Hematopoietic multipotent progenitor cell (in vitro differentiated cells): Measurements from ENCODE around the gene SMIM41. TPM values are rescaled to one million over a fixed set of nuclear protein-coding genes. Genes with fewer than 3 reads are reported as not detected.

Source experiments
- DNase-seq, 3 donors: peaks; one replicate each; pipeline ENCODE4 v3.0.0-alpha.2; 2011 to 2015; ENCODE audit warnings: low read depth in 2 of 3, low spot score in 2 of 3
- total RNA-seq: library from RNA; depleted of rRNA; stranded (reverse); fragments of >200 nt; gene quantifications from one replicate; pipeline ENCODE4 v1.2.3, GENCODE V29; 2012

The SMIM41 gene
- total RNA-seq, 1 donor: under 0.01 TPM

DNA sequence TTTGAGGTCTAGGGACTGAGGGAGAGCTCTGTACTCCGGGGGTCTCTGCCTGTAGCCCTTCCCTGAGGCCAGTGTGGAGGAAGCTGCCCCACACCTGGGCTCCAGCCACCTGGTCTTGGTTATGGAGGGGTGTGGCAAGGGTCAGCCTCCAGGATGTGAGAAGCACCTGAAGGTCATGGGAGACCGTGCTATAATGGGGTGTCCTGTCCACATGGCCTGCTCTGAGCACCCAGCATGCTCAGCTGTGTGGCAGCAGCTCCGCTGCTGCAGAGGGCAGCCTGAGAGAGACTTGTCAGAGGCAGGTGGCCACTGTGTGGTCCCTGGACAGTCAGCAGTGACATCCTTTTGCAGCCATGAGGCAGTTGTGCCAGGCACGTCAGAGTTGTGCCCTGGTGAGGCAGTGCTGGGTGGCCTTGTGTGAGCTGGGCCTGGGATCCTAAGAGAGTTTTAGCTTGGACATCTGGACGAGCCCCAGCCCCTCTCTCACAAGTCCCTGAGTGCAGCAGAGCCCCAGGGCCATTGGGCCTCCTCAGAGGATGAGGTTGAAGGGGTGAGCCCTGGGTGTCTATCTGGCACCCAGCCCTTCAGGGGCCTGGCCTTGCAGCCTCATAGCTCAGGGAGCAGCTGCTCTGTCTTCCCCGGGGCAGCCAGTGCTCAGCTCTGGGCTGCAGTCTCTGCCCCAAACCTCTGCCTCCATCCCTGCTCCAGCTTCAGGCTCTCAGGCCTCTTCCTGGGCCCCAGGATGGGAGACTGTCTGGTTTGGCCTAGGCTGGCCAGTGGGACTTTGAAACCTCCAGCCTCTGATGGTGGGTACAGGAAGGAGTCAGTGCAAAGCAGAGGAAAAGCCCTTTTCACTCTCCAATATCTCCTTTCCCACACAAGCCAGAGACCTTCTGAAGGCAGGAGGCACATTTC is 17.1 kb upstream of the SMIM41 start:
- DNase-seq: no peak

GRCh38 chr12:52063082-52063924 is 16.2 kb upstream of the SMIM41 start:
- no peak for DNase-seq

- no peak for DNase-seq
Measured at GRCh38 chr12:52063981-52064649, 15.4 kb upstream of the SMIM41 start.

GRCh38 chr12:52066346-52067080 is 13.0 kb upstream of the SMIM41 start:
- DNase-seq: no peak

DNA sequence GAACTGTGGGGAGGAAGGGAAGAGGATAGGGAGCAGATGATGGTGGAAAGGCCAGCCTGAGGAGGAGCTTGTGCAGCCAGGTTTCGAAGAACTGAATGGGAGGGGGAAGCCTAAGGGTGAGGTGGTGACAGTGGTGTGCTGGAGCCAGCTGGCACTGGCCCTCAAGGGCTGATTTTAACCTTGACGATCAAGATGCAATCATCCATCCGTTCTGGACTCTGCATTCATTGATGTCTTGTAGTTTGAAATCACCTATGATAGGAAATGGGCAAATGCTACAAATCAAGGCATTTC is 12.5 kb upstream of the SMIM41 start:
- DNase-seq: no peak

- DNase-seq: peak; percentile 86 to 96 (median 95)
Measured at GRCh38 chr12:52069327-52070184, 9.9 kb upstream of the SMIM41 start, which contains the start of gene ATG101. Gene ATG101, plus strand, starts transcription at chr12:52069978. Its CDS starts 3,673 bp downstream, at chr12:52073651.

DNA sequence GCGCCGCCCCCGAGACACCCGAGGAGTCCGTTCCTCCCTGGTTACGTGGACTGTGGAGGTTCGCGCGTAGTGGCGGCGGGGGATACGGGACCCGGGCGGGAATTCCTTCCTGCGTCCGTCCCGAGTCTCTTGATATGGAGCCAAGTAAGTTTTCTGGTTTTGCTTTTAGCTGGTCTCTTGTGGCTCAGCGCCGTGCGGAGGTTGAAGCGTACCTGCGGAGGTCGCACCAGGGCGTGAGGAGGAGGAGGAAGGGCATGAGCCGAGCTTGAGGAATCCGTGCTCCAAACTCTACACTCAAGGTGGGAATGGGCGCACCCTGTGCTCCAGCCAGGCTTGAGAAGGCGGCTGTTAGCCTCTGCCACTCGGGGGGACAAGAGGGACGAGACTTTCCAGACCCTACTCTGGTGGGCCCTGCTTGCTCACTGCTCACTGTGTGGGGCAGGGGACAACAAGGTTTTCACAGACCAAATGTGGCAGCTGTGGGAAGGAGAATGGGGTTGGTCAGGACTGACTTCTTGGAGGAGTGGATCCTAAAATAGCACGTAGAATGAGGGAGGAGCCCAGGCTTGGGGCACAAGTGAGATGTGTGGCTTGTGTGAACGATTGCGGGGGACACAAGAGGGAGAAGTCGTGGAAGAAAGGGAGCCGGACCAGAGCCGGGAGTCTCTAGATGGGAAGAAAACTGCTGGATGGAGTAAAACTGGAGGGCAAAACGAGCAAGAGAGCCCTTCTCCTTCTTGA is 9.1 kb upstream of the SMIM41 start:
- no peak for DNase-seq

DNA sequence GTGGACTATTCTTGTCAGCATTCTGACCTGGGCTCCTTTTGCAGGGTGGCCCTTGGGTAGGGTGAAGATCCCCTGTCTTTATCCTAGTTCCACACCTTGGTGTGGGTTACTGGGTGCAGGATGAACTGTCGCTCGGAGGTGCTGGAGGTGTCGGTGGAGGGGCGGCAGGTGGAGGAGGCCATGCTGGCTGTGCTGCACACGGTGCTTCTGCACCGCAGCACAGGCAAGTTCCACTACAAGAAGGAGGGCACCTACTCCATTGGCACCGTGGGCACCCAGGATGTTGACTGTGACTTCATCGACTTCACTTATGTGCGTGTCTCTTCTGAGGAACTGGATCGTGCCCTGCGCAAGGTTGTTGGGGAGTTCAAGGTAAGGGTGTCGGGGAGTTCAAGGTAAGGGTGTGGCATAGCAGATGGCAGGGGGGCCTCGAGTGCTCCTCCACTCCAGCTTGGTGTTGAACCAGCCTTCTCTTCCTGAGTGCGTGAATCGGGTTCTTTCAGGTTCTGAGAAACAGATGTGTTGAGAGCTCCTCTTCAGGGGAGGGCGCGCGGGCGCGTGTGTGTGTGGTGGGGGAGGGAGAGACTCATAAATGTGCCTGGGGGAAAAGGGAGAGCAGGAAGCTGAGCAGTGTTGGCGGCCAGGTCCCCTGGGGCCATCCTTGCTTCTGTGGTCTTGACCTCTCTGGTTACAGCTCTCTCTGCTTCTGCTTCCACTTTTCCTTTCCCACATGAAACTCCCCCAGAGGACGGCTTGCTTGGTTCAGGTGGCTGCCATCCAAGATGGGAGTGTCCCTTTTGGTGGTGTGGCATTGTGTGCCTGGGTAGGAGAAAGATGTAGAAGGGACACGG is 5.7 kb upstream of the SMIM41 start:
- DNase-seq: no peak

DNA sequence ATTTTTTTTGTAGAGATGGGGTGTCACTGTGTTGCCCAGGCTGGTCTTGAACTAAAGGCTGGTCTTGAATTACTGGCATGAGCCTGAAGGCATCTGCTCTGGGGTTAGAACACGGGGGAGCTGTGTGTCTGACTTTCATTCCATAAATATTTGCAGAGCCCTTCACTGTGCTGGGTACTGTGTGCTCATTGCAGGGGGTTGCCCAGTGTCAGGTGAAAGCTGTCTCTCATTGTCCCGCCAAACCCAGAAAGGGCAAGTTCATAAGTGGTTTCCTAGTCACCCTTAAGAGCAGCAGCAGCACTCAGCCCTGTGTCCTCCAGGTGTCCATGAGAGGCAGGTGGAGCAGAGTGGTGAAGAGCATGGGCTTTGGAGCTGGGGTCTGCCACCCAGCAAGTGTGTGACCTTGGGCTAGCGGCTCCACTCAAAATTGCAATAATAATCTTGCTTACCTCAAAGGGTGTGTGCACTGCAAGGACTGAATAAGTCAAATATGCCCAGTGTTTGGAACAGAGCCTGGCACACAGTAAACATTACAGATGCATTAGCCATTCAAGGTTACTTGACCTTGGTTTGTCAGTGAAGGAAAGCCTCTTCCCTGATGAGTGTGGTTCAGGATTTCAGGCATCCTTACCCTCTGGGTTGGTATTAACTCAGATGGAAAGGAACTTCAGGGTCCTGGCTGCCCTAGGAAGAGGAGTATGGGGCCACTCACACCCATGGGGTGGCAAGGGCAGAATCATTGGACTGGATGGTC is 4.4 kb upstream of the SMIM41 start:
- DNase-seq: no peak

- DNase-seq: no peak
Measured at GRCh38 chr12:52076811-52077210, 2.7 kb upstream of the SMIM41 start.

DNA sequence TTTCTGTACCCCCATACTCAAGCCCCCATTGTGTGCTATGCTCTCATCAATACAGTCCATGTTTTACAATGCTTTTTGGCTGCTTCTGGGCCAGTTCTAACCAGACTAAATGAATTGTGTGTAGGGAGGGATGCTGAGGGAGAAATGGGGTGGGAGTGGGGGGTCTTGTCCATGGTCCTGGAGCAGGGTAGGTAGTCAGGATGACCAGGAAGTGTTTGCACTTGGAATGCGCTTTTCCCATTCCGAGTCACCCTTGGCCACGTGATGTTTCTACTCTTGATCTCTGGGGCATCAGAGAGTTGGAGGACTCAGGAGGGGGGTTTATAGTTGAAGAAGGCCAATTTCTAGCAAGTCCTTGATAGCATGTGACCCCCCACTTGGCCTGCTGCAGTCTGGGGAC is 1.2 kb upstream of the SMIM41 start:
- DNase-seq: no peak

- DNase-seq: no peak
Measured at GRCh38 chr12:52080403-52081251, 1.1 kb downstream of the SMIM41 start.

DNA sequence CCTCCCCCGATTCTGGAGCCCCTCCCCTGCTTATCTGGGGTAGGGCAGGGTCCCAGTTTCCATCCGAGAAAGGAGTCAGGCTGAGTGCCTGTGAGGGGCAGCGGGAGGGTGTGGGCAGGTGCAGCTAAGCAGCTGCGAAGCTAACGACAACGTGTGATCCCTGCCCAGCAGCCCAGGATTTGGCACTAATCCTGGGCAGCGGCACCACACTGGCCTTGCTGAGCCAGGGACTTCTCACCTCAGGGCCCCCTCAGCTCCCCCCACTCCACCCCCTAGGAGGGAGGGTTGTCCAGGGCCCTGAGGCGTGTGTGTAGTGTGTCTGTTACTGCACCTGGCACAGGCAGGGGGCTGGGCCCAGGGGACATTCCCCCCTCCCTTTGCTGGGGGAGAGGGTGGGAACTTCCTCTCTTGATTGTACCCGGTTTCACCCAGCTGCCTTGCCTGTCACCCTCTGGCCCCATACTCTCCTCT is 1.8 kb downstream of the SMIM41 start:
- peak in 2 of 3 donors; percentile 58 to 71 for DNase-seq

GRCh38 chr12:52082026-52082668 is 2.6 kb downstream of the SMIM41 start:
- no peak for DNase-seq

DNA sequence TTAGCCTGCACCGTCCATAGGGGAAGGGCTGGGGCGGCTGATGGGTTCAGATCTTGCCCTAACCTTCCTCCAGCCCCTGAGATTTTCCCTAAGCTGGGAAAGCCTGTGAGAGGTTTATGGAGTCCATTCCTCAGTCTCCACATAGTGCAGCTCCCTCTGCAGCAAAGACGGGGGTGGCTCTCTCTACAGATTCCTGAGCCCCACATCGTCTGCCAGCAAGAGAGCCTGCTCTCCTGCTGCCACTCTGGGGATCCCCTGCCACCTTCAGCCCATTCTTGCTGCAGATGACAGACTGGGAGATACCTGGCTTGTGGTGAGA is 3.1 kb downstream of the SMIM41 start:
- DNase-seq: no peak
